Measurements from ENCODE around the gene SPATA6. TPM values are rescaled to one million over a fixed set of nuclear protein-coding genes. Genes with fewer than 3 reads are reported as not detected.

Gene SPATA6
- total RNA-seq (2012; rRNA removed) (2.0 and 2.2 TPM in 2 replicates), polyA plus RNA-seq (2012; rRNA removed) (0.67 and 1.1 TPM in 2 replicates), Bru-seq, nascent RNA (percentile 54 among the genes with signal in this experiment), BruChase-seq, experiment 1, labeled RNA remaining after a 6-hour chase (percentile 48 among the genes with signal in this experiment), BruChase-seq, experiment 2, labeled RNA remaining after a 2-hour chase (percentile 58 among the genes with signal in this experiment)
- 0.24 and 0.55 TPM in 2 replicates for polyA plus RNA-seq (2012; cell fraction: cytosol; rRNA removed)
- 1.1 and 2.6 TPM in 2 replicates for polyA plus RNA-seq (2012; cell fraction: nucleus; rRNA removed; ENCODE audit: low replicate concordance)
- long read RNA-seq, partial matches to known transcripts = 0 of 1 reads
- long read RNA-seq, other reads (novel, unspliced or antisense) = 1 of 1 reads

GRCh38 chr1:48471691-48472576 is at the start of gene SPATA6:
Gene SPATA6 (minus strand): TSS chr1:48472204. CDS start chr1:48472008, 196 bp downstream.
- peak within 1 kb of the TSS; percentile 47 for H2BK5ac ChIP-seq (ENCODE audit: low read depth, low read length, poor library complexity, severe bottlenecking)
- peak within 1 kb of the TSS; percentile 90 for H4K5ac ChIP-seq (ENCODE audit: low read depth, low read length)
- peak within 1 kb of the TSS; percentile 87 for H3K18ac ChIP-seq (ENCODE audit: low read depth, low read length)
- no peaks in the 10 kb centered on the region for H3K27me3 ChIP-seq (ENCODE audit: control insufficient read depth, insufficient read depth, low read length)
- peak within 1 kb of the TSS; percentile 84 for H3K27ac ChIP-seq (ENCODE audit: insufficient read depth, low read length)
- peak within 1 kb of the TSS; percentile 94 for H3K23ac ChIP-seq (ENCODE audit: low read depth, low read length)
- no TSS peak for BruUV-seq (replicated peaks)
- ChIA-PET POLR2A (ENCODE audit: unreplicated experiment) (interaction anchor here (0.5 to 0.7 kb wide), 2 partner anchors 19 to 119 kb away, joined by 4 to 13 read pairs; no protein-coding TSS in a partner anchor), CTCF (interaction anchor here (0.8 to 1.1 kb wide), 2 partner anchors 10 to 22 kb away, joined by 3 to 4 read pairs; no protein-coding TSS in a partner anchor)
- H2BK20ac ChIP-seq (ENCODE audit: low read depth, low read length) = peak within 1 kb of the TSS; percentile 80
- dilution Hi-C loops (cut with HindIII; ENCODE audit: low sequenced_read_pairs, unreplicated experiment) = no loop called here
- 0 out of 4 replicates have a peak, but pooled peaks cover 0 to 4% of the 10 kb centered on the region in 2 experiments for H3K79me1 ChIP-seq (ENCODE audit: low read depth in 1 of 2, low read length in 2 of 2)
- H4K8ac ChIP-seq (ENCODE audit: low read depth in 2 of 2, low read length in 2 of 2) = peak within 1 kb of the TSS; percentile 64 to 99
- peak within 1 kb of the TSS; percentile 74 for H2BK120ac ChIP-seq (ENCODE audit: low read depth, low read length)
- peak within 1 kb of the TSS; percentile 76 for H2AK9ac ChIP-seq (replicated peaks; ENCODE audit: low read depth, low read length, poor library complexity)
- DNase-seq = peak; percentile 91
- H3K4me1 ChIP-seq (ENCODE audit: control insufficient read depth, insufficient read depth, low read length) = peaks cover 4% of the 10 kb centered on the region; the same call in 1 of the 2 replicates
- H3K9me1 ChIP-seq (ENCODE audit: insufficient read depth, low read length) = peaks cover 6% of the 10 kb centered on the region; the same call in 1 of the 2 replicates
- H3K56ac ChIP-seq (ENCODE audit: extremely low read depth, insufficient read depth, low read length) = peak within 1 kb of the TSS; percentile 53
- ATAC-seq (ENCODE audit: low read depth) = peak; percentile 97
- H3K4ac ChIP-seq (ENCODE audit: low read depth, low read length) = peak within 1 kb of the TSS; percentile 86
- H2AK5ac ChIP-seq (ENCODE audit: low read depth, low read length) = no peak within 1 kb of the TSS
- 2% methylated on average over 21 of the region's 73 CpGs; no CpG with 5 or more reads in 1 of the 2 experiments for WGBS, 2 experiments (ENCODE audit: extremely low coverage in 2 of 2, insufficient read length in 1 of 2)
- H3K4me2 ChIP-seq (ENCODE audit: low read depth, low read length) = peak within 1 kb of the TSS; percentile 92
- in situ Hi-C loops (cut with MboI; ENCODE audit: low sequenced_read_pairs) = no loop called here
- peak within 1 kb of the TSS; percentile 52; the same call in 1 of the 2 replicates for H4K91ac ChIP-seq (ENCODE audit: insufficient read depth, low read depth, low read length)
- no peaks in the 10 kb centered on the region for H3K36me3 ChIP-seq (ENCODE audit: control insufficient read depth, insufficient read depth, low read length)
- peak within 1 kb of the TSS; percentile 98 for H3K9ac ChIP-seq (ENCODE audit: low read depth, low read length)
- intact Hi-C loops (cut with micrococcal nuclease) = loop anchor here (1.0 kb wide), 2 partner anchors 22 to 26 kb away; no protein-coding TSS in a partner anchor
- peak within 1 kb of the TSS; percentile 96 for H2AFZ ChIP-seq (replicated peaks; ENCODE audit: low read length, poor library complexity)
- peak within 1 kb of the TSS; percentile 96 for H3K14ac ChIP-seq (replicated peaks; ENCODE audit: low read depth, low read length)
- H3K9me3 ChIP-seq (ENCODE audit: control insufficient read depth, insufficient read depth, low read length) = no peaks in the 10 kb centered on the region; the same call in 1 of the 2 replicates
- H2BK15ac ChIP-seq (ENCODE audit: low read depth, low read length) = peak within 1 kb of the TSS; percentile 33; the same call in 1 of the 3 replicates
- peak within 1 kb of the TSS; percentile 84 for H3K4me3 ChIP-seq (ENCODE audit: insufficient read depth, low read depth, low read length)
- H4K20me1 ChIP-seq (ENCODE audit: insufficient read depth, low read length) = no peaks in the 10 kb centered on the region
- TF ChIP-seq MAZ (IDR thresholded peaks at IDR 0.05; ENCODE audit: borderline replicate concordance, low read depth, low read length) (peak; percentile 86; the same call in 1 of the 2 replicates), CEBPB (IDR thresholded peaks at IDR 0.05; ENCODE audit: low read depth, low read length) (no peak), CTCF (conservative IDR thresholded peaks at IDR 0.05; ENCODE audit: low read depth, low read length) (no peak), MAFK (IDR thresholded peaks at IDR 0.05; ENCODE audit: low read depth, low read length) (no peak), POLR2A (IDR thresholded peaks at IDR 0.05; ENCODE audit: low read depth, low read length) (peak; percentile 82), SMC3 (IDR thresholded peaks at IDR 0.05; ENCODE audit: low read depth, low read length) (no peak), RFX5 (IDR thresholded peaks at IDR 0.05; ENCODE audit: low read depth, low read length) (no peak), RCOR1 (IDR thresholded peaks at IDR 0.05; ENCODE audit: insufficient replicate concordance, low read length) (no peak)
- TF ChIP-seq, protein P1, sequence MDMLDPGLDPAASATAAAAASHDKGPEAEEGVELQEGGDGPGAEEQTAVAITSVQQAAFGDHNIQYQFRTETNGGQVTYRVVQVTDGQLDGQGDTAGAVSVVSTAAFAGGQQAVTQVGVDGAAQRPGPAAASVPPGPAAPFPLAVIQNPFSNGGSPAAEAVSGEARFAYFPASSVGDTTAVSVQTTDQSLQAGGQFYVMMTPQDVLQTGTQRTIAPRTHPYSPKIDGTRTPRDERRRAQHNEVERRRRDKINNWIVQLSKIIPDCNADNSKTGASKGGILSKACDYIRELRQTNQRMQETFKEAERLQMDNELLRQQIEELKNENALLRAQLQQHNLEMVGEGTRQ (IDR thresholded peaks at IDR 0.05; ENCODE audit: low read depth, low read length) = no peak
- TF ChIP-seq, protein P2, sequence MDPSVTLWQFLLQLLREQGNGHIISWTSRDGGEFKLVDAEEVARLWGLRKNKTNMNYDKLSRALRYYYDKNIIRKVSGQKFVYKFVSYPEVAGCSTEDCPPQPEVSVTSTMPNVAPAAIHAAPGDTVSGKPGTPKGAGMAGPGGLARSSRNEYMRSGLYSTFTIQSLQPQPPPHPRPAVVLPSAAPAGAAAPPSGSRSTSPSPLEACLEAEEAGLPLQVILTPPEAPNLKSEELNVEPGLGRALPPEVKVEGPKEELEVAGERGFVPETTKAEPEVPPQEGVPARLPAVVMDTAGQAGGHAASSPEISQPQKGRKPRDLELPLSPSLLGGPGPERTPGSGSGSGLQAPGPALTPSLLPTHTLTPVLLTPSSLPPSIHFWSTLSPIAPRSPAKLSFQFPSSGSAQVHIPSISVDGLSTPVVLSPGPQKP (IDR thresholded peaks at IDR 0.05; ENCODE audit: borderline replicate concordance, low read depth, low read length) = no peak
